Naive B cell (primary cell): ENCODE results near the gene SEC24D. TPM values are rescaled to one million over a fixed set of nuclear protein-coding genes. Genes with fewer than 3 reads are reported as not detected.
"Not testable (repeated sequence)": the region's sequence is repeated elsewhere in the genome, so short reads cannot be mapped to it uniquely, and the experiment has no call there.

ENCODE experiments used
- ATAC-seq, 2 donors: fragments of 150-1000 bp; cut with Tn5 transposase; 2 replicates each; pipeline ENCODE4 v1.10.0; 2021; ENCODE audit warnings: low read depth in 2 of 2, mild to moderate bottlenecking in 2 of 2, moderate library complexity in 2 of 2
- DNase-seq: peaks from one replicate; pipeline ENCODE4 v3.0.0; 2022
- H3K27ac Mint-ChIP-seq, 6 donors: one replicate each; pipeline ENCODE4 v1.8.0; 2020 to 2022; ENCODE audit warnings: mild to moderate bottlenecking in 6 of 6, mixed read lengths in 6 of 6, moderate library complexity in 5 of 6, inconsistent platforms in 2 of 6
- H3K27me3 Mint-ChIP-seq, 3 donors: one replicate each; pipeline ENCODE4 v1.8.0; 2021 to 2022; ENCODE audit warnings: mixed read lengths in 3 of 3, mild to moderate bottlenecking in 1 of 3
- H3K36me3 Mint-ChIP-seq, 2 donors: one replicate each; pipeline ENCODE4 v1.8.0; 2020 to 2022; ENCODE audit warnings: mixed read lengths in 2 of 2, inconsistent platforms in 1 of 2, mild to moderate bottlenecking in 1 of 2
- H3K4me1 Mint-ChIP-seq, 3 donors: one replicate each; pipeline ENCODE4 v1.8.0; 2020 to 2022; ENCODE audit warnings: mixed read lengths in 3 of 3, inconsistent platforms in 1 of 3, mild to moderate bottlenecking in 1 of 3, moderate library complexity in 1 of 3
- H3K4me3 Mint-ChIP-seq, 8 donors: one replicate each; pipeline ENCODE4 v1.8.0; 2020 to 2022; ENCODE audit warnings: mild to moderate bottlenecking in 8 of 8, mixed read lengths in 8 of 8, moderate library complexity in 8 of 8, inconsistent platforms in 2 of 8
- H3K9me3 Mint-ChIP-seq, 7 donors: one replicate each; pipeline ENCODE4 v1.8.0; 2020 to 2022; ENCODE audit warnings: mixed read lengths in 7 of 7, mild to moderate bottlenecking in 5 of 7, inconsistent platforms in 2 of 7, moderate library complexity in 1 of 7
- polyA plus RNA-seq, 6 donors: library from polyadenylated mRNA; unstranded; fragments of 300-500 nt; fragmentation: Illumina TruSeq; gene quantifications; one replicate each; pipeline ENCODE4 v1.2.3, GENCODE V29; 2021; ENCODE audit warnings: low read depth in 6 of 6

The SEC24D gene
- polyA plus RNA-seq, 6 donors from 2014 or later: 10.7 to 13.8 (median 11.3) TPM

- DNase-seq (no peak), ATAC-seq (no peak)
- H3K4me3 Mint-ChIP-seq: no peak overlapping the region
- no peaks in the 10 kb centered on the region for H3K9me3 Mint-ChIP-seq
- peaks cover 0 to 18% of the 10 kb centered on the region in 2 donors for H3K36me3 Mint-ChIP-seq
- no peak overlapping the region for H3K27ac Mint-ChIP-seq
- H3K27me3 Mint-ChIP-seq: no peaks in the 10 kb centered on the region
- H3K4me1 Mint-ChIP-seq: no peaks in the 10 kb centered on the region
These were observed 47.0 kb downstream of the SEC24D start for GRCh38 chr4:118788911-118789310.

- no peak for DNase-seq
- Mint-ChIP-seq H3K36me3 (peaks cover 6 to 22% of the 10 kb centered on the region in 2 donors), H3K4me1 (no peaks in the 10 kb centered on the region)
These were observed 48.0 kb downstream of the SEC24D start for GRCh38 chr4:118787844-118788380.

GRCh38 chr4:118784776-118785175 is 51.1 kb downstream of the SEC24D start:
- no peak overlapping the region for H3K27ac Mint-ChIP-seq

More at GRCh38 chr4:118787844-118788380, 48.0 kb downstream of the SEC24D start:
- Mint-ChIP-seq H3K27me3 (no peaks in the 10 kb centered on the region), H3K4me3 (no peak overlapping the region), H3K9me3 (no peaks in the 10 kb centered on the region), H3K27ac (peak overlapping the region in 1 of 6 donors; percentile 21)
- no peak for ATAC-seq

GRCh38 chr4:118783887-118784286 is 52.0 kb downstream of the SEC24D start:
- Mint-ChIP-seq H3K27me3 (no peaks in the 10 kb centered on the region), H3K4me3 (no peak overlapping the region), H3K27ac (no peak overlapping the region), H3K4me1 (no peaks in the 10 kb centered on the region), H3K36me3 (peaks cover 8 to 23% of the 10 kb centered on the region in 2 donors), H3K9me3 (peaks cover 0 to 2% (median 0%) of the 10 kb centered on the region in 7 donors)
- no peak for ATAC-seq
- no peak for DNase-seq

More at GRCh38 chr4:118784776-118785175, 51.1 kb downstream of the SEC24D start:
- H3K36me3 Mint-ChIP-seq: peaks cover 8 to 23% of the 10 kb centered on the region in 2 donors
- H3K4me3 Mint-ChIP-seq: no peak overlapping the region
- no peak for DNase-seq
- H3K9me3 Mint-ChIP-seq: peaks cover 0 to 2% (median 0%) of the 10 kb centered on the region in 7 donors
- ATAC-seq: no peak
- H3K4me1 Mint-ChIP-seq: no peaks in the 10 kb centered on the region
- H3K27me3 Mint-ChIP-seq: no peaks in the 10 kb centered on the region

GRCh38 chr4:118782886-118783285 is 53.0 kb downstream of the SEC24D start:
- H3K27me3 Mint-ChIP-seq, DNase-seq, H3K4me3 Mint-ChIP-seq, H3K4me1 Mint-ChIP-seq, ATAC-seq, H3K9me3 Mint-ChIP-seq, H3K27ac Mint-ChIP-seq: not testable (repeated sequence)
- peaks cover 8 to 19% of the 10 kb centered on the region in 2 donors for H3K36me3 Mint-ChIP-seq

DNA sequence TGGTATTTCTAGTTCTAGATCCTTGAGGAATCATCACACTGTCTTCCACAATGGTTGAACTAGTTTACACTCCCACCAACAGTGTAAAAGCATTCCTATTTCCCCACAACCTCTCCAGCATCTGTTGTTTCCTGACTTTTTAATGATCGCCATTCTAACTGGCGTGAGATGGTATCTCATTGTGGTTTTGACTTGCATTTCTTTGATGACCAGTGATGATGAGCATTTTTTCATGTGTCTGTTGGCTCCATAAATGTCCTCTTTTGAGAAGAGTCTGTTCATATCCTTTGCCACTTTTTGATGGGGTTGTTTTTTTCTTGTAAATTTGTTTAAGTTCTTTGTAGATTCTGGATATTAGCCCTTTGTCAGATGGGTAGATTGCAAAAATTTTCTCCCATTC is 58.3 kb downstream of the SEC24D start:
- not testable (repeated sequence) for ATAC-seq, H3K27ac Mint-ChIP-seq, H3K9me3 Mint-ChIP-seq, H3K4me1 Mint-ChIP-seq, H3K27me3 Mint-ChIP-seq, H3K36me3 Mint-ChIP-seq, DNase-seq, H3K4me3 Mint-ChIP-seq

DNA sequence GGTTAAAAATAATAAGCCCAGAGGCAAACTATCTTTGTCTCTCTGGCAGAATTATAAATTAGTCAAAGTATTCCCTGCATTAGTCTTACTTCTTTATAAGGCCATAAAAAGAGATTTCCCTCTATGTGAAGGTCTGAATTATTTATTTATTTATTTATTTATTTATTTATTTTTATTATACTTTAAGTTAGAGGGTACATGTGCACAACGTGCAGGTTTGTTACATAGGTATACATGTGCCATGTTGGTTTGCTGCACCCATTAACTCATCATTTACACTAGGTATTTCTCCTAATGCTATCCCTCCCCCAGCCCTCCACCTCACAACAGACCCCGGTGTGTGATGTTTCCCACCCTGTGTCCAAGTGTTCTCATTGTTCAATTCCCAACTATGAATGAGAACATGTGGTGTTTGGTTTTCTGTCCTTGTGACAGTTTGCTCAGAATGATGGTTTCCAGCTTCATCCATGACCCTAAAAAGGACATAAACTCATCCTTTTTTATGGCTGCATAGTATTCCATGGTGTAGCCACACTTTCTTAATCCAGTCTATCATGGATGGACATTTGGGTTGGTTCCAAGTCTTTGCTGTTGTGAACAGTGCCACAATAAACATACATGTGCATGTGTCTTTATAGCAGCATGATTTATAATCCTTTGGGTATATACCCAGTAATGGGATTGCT is 58.8 kb downstream of the SEC24D start:
- H3K27me3 Mint-ChIP-seq, H3K4me1 Mint-ChIP-seq: not testable (repeated sequence)

DNA sequence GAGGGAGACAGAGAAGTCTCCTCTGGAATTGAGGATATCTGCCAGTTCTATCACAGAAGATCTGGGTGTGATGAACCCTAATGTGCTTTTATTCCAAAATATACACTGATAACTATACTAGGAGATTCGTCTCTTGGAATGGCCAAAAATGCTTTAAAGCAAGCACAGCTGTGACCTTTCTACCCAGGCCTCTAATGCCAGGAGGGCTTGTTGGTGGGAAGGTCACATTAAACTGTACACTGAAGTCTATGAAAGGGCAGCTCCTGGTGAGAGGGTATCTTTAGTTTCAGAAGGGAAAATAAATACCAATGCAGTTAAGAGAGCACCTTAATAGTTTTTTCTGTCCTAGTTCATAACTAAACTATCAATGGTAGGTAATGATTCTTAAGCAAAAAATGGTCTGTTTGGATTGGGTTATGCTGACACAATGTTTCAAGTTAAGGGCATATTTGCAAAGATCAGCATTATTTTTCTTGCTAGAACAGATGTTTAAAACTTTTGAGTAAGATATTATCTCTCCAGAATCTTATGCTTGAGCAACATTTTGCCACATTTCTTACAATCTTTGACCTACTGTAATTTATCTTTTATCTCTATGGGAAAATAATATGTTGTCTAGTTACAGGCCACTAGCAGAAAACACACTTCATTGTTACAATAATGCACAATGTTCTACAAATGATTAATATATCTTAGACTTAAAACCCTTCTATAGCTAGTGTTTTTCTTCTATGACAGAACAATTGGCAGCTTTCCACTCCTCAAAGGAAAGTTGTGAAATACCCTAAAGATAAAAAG is 59.6 kb downstream of the SEC24D start:
- Mint-ChIP-seq H3K36me3 (peaks cover 0 to under 1% of the 10 kb centered on the region in 2 donors), H3K4me3 (no peak overlapping the region)
- ATAC-seq: no peak

More for the DNA sequence above, 58.8 kb downstream of the SEC24D start:
- not testable (repeated sequence) for H3K9me3 Mint-ChIP-seq, H3K27ac Mint-ChIP-seq, H3K36me3 Mint-ChIP-seq, DNase-seq, ATAC-seq, H3K4me3 Mint-ChIP-seq

DNA sequence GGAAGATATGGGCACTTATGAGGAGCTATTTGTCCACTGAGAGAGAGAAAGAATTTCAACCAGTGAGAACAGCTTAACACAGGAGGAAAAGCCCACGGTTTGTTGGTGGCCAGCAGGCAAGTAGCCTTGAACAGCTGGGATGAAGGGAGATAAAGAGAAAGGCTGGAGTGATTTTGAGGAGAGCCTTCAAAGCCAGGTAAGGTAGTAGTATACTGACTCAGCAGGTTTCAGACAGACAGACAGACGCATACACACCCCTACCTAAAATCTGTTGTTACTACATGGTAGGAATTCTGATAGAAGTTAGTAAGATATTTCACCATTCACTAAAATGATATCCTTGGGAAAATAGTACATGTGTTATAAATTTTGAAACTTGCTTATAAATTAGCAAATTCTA is 60.5 kb downstream of the SEC24D start:
- H3K27ac Mint-ChIP-seq: peak overlapping the region in 1 of 6 donors; percentile 55
- ATAC-seq (no peak), DNase-seq (no peak)
- no peak overlapping the region for H3K4me3 Mint-ChIP-seq
- no peaks in the 10 kb centered on the region for H3K27me3 Mint-ChIP-seq
- H3K4me1 Mint-ChIP-seq: no peaks in the 10 kb centered on the region
- no peaks in the 10 kb centered on the region for H3K36me3 Mint-ChIP-seq
- peaks cover 0 to 5% (median 2%) of the 10 kb centered on the region in 7 donors for H3K9me3 Mint-ChIP-seq

More for the DNA sequence above, 59.6 kb downstream of the SEC24D start:
- H3K4me1 Mint-ChIP-seq: no peaks in the 10 kb centered on the region
- H3K9me3 Mint-ChIP-seq: peaks cover 0 to 5% (median 2%) of the 10 kb centered on the region in 7 donors
- DNase-seq: no peak
- H3K27me3 Mint-ChIP-seq: no peaks in the 10 kb centered on the region
- H3K27ac Mint-ChIP-seq: peak overlapping the region in 1 of 6 donors; percentile 28

GRCh38 chr4:118774989-118775388 is 60.9 kb downstream of the SEC24D start:
- no peak for DNase-seq
- Mint-ChIP-seq H3K4me1 (no peaks in the 10 kb centered on the region), H3K4me3 (no peak overlapping the region), H3K9me3 (peaks cover 0 to 5% (median 2%) of the 10 kb centered on the region in 7 donors), H3K36me3 (no peaks in the 10 kb centered on the region), H3K27ac (peak overlapping the region in 1 of 6 donors; percentile 55), H3K27me3 (no peaks in the 10 kb centered on the region)
- no peak for ATAC-seq

GRCh38 chr4:118774321-118774720 is 61.6 kb downstream of the SEC24D start:
- ATAC-seq (no peak), DNase-seq (no peak)
- peaks cover 0 to 5% (median 2%) of the 10 kb centered on the region in 7 donors for H3K9me3 Mint-ChIP-seq
- no peaks in the 10 kb centered on the region for H3K4me1 Mint-ChIP-seq
- H3K27me3 Mint-ChIP-seq: no peaks in the 10 kb centered on the region
- no peak overlapping the region for H3K4me3 Mint-ChIP-seq
- H3K27ac Mint-ChIP-seq: no peak overlapping the region
- no peaks in the 10 kb centered on the region for H3K36me3 Mint-ChIP-seq

- Mint-ChIP-seq H3K36me3 (no peaks in the 10 kb centered on the region), H3K4me3 (no peak overlapping the region), H3K27me3 (no peaks in the 10 kb centered on the region), H3K27ac (no peak overlapping the region), H3K4me1 (no peaks in the 10 kb centered on the region), H3K9me3 (peaks cover 0 to 5% (median 2%) of the 10 kb centered on the region in 7 donors)
- ATAC-seq (no peak), DNase-seq (no peak)
These were observed 62.5 kb downstream of the SEC24D start for GRCh38 chr4:118773429-118773792.

DNA sequence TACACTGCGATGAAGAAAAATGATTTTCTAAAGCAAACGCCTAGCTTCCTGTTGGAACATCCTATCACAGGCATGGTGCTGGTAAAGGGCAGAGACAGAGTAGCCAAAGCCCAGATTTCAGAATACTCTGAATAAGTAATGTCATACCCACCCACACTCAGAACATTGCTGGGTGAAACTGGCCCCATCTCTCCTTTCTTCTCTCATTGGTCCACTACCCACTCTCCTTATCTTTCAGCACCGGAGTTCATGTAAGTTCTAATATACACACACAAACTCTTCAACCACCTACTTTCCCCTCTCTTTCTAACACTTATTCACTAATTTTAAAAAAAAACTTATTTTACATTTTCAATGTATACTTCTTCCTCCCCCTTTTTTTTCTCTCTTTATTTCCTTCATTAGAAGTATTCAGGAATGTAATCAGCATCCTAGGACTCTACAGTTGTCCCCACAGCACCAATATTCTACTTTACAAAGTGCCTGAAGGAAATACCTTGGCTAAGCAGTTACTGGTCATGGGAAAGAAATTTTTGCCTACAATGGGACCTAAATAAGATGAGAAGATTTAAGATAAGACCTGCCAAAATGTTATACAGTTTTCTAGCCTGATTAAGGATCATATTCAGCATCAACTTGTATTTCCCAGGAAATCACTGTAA is 63.0 kb downstream of the SEC24D start:
- H3K36me3 Mint-ChIP-seq: no peaks in the 10 kb centered on the region
- H3K27ac Mint-ChIP-seq: no peak overlapping the region
- no peak for ATAC-seq
- H3K4me3 Mint-ChIP-seq: no peak overlapping the region
- DNase-seq: no peak
- H3K4me1 Mint-ChIP-seq: no peaks in the 10 kb centered on the region
- H3K9me3 Mint-ChIP-seq: peaks cover 0 to 4% (median under 1%) of the 10 kb centered on the region in 7 donors
- no peaks in the 10 kb centered on the region for H3K27me3 Mint-ChIP-seq
